ENCODE data around the gene TFAP2A.

The TFAP2A gene

DNA sequence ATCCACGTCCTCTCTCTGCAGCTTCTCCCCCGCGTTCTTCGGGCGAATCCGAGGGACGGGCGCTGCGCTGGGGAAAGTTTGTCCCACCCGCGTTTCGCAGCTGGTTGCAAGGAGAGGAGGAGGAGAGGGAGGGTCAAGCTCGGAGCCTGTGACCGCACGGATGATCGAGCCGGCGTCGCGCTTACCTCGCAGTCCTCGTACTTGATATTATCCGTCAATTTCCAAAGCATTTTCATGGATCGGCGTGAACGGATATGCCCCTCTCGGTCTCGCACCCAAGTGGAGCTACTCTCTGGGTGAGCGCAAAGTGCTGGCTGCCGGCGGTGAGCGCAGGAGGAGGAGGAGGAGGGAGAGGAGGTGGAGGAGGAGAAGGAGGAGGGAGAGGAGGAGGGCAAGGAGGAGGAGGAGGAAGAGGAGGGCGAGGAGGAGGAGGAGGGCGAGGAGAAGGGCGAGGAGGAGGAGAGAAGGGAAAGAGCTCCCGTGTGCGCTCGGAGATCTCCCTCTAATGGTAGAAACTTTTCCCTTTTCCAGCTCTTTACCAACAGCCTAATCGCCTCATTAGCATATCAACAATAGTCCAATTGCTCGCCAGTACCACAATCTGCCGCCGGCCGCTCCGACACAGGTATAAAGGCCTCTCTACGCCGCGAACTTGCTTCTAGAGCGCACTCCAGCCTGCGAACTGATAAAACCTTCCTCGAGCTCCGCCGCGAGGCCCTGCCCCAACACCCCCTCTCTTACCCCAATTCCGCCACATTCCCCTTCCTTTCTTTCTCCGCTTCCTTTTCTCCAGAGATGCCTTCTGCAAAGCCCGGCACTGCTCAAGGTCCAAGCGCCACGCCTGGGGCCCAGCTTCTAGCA, at the start of gene TFAP2A:
TSS of gene TFAP2A (minus strand) at position 319 of the 861 bp plus-strand sequence. CDS start at position 236, 83 bp downstream.
- no peak for DNase-seq

DNA sequence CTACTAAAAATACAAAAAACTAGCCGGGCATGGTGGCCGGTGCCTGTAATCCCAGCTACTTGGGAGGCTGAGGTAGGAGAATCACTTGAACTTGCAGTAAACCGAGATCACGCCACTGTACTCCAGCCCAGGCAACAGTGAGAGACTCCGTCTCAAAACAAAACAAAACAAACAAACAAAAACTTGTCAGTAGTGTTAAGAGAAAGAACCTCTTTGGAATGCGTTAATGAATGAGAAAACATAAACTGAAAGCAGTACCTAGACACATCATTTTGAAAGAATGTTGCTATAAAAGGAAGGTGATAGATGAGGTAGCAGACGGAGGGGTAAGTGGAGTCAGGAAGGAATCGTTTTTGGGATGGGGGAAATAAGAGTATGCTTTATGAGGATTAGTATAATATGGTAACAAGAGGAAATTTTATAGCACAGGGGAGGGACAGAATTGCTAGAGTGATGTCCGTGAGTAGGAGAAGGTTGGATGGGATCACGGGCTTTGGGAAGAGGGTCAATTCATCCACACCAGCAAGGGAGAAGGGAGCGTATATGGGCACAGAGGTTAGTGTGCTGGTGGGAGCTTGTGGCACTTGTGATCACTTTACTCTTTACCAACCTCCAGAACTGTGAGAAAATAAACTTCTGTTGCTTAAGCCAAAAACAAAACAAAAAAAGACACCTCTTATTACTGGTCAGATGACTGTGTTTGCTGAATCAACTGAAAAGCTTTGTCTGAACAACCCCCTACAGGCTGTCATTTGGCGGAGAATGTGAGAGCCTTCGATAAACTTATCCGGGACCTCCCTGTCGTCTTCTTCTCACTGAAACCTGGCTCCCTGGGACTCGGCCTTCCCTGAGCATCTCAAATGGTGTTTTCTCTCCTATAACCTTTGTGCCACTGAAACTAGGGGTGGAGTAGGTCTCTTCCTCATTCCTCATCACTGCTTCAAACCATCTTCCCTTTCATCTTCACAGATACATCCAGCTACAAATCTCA, 48.9 kb upstream of the TFAP2A start:
- no peak for DNase-seq

GRCh38 chr6:10463040-10463439, 48.2 kb upstream of the TFAP2A start:
- no peak for DNase-seq

DNA sequence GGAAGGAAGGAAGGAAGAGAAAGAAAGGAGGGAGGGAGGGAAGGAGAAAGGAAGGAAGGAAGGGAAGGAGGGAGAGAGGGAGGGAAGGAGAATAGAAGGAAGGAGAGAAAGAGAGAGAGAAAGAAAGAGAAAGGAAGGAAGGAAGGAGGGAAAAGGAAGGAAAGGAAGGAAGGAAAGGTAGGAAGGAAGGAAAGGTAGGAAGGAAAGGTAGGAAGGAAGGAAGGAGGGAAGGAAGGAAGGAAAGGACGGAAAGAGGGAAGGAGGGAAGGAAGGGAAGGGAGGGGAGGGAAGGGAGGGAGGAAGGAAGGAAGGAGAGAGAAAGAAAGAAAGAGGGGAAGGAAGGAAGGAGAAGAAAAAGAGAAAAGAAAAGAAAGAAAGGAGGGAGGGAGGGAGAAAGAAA, 47.0 kb upstream of the TFAP2A start:
- DNase-seq: no peak

- no peak for DNase-seq
Observed at GRCh38 chr6:10460096-10460495, 45.2 kb upstream of the TFAP2A start.

- no peak for DNase-seq
Observed at GRCh38 chr6:10458287-10458686, 43.4 kb upstream of the TFAP2A start.

DNA sequence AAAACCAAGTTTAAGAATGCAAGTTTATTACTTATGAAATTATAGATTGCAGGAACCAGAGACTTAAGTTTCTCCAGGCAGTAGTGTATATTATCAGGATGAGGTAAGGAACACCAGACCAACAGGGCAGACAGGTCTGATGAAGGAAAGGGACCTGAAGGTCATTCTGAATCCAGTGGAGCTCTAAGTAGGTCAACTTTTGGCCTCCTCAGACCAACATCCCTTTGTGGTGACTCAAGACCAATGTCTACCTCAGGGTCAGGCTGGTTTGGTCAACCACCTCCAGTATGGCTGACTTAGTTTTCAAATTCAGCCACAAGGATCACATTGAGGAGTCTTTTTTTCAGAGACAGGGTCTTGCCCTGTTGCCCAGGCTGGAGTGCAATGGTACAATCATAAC, 38.7 kb upstream of the TFAP2A start:
- no peak for DNase-seq

- DNase-seq: no peak
Observed at GRCh38 chr6:10451828-10452509, 37.1 kb upstream of the TFAP2A start.

DNA sequence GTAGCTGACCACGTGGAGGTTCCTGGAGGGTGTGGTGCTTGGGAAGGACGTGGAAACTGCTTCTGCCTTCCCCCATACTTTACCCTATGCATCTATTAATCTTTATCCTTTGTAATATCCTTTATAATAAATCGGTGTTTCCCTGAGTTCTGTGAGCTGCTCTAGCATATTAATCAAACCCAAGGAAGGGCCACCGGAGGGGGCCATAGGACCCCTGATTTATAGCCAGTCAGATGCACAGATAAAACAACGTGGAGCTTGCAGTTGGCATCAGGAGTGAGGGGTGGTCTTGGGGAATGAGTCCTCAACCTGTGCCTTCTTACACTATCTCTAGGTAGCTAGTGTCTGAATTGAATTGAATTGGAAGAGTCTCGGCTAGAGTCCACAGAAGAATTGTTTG, 36.5 kb upstream of the TFAP2A start:
- no peak for DNase-seq

- no peak for DNase-seq
Observed at GRCh38 chr6:10449751-10450150, 34.9 kb upstream of the TFAP2A start.

GRCh38 chr6:10448096-10448495, 33.2 kb upstream of the TFAP2A start:
- DNase-seq: no peak

DNA sequence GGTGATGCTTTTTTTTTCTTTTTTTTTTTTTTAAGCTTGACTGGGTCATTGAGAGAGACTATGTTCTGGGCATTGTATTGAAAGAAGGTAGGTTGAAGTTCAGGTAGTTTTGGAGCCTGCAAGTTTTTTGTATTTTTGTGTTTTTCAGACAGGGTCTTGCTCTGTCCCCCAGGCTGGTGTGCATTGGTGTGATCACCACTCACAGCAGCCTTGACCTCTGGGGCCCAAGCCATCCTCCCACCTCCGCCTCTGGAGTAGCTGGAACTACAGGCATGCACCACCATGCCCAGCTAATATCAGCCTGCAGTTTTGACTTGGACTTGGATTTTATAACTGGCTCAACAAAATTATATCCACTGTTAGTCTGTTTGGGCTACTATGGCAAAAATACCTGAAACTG, 31.7 kb upstream of the TFAP2A start:
- no peak for DNase-seq

DNA sequence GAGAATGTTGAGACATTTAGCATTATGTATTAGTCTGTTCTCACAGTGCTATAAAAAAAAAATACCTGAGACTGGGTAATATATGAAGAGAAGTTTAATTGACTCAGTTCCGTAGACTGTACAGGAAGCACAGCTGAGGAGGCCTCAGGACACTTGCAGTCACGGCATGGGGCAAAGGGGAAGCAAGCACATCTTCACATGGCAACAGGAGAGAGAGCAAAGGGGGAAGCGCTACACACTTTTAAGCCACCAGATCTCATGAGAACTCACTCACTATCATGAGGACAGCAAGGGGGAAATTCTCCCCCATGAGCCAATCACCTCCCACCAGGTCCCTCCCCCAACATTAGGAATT, 26.8 kb upstream of the TFAP2A start:
- DNase-seq: no peak

- DNase-seq: no peak
Observed at GRCh38 chr6:10441004-10441654, 26.3 kb upstream of the TFAP2A start.

DNA sequence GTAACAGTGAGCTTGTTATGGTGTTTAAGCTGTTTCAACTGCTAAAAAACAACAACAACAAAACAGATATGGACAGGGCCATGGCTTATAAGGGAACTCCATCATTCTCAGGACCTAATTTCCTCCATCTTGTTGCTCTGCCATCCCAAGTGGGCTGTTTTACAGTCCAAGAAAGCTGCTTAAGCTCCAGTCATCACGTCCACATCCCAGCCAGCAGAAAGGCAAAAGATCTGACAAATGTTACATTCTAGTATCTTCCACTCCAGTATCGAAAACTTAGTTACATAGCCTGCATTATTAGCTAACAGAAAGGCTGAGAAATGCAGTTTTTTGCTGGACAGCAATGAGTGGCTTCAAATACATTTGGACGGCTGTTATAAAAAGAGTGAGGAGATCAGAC, 23.0 kb upstream of the TFAP2A start:
- DNase-seq: no peak

GRCh38 chr6:10434235-10434634, 19.4 kb upstream of the TFAP2A start:
- DNase-seq: no peak

- DNase-seq: no peak
Observed at GRCh38 chr6:10433322-10433721, 18.4 kb upstream of the TFAP2A start.

DNA sequence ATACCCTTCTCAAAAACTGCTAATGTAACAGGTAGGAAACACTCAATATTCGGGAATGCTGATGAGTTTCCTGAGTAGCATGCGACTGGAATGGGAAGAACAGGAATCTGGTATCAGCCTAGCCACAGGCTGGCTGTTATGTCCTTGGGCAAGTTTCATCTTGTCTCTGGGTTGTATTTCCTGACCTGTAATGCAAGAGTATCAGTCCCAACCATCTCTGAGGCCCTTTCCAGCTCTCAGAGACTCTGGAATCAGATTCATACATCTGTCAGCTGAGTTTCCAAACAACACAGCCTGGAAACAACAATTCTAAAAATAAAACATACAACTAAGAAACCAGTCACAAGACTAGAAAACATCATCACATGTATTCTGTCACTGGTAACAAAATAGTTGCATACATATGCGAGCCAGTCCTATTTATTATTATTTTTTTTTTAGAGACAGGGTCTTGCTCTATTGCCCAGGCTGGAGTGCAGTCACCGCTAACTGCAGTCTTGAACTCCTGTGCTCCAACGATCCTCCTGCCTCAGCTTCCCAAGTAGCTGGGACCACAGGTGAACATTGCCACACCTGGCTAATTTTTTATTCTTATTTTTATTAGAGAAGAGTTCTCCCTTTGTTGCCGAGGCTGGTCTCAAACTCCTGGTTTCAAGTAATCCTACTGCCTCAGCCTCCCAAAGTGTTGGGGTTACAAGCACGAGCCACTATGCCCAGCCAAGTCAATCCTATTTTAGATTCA, 16.7 kb upstream of the TFAP2A start:
- no peak for DNase-seq

- DNase-seq: no peak
Observed at GRCh38 chr6:10429638-10430427, 15.0 kb upstream of the TFAP2A start.

- DNase-seq: no peak
Observed at GRCh38 chr6:10426781-10427279, 12.0 kb upstream of the TFAP2A start.

Data from stimulated activated CD4-positive, alpha-beta T cell treated with anti-CD3 and anti-CD28 coated beads, Interleukin-2, amount 100 ng/mL, for 24 hours (primary cell).